ENCODE results near the gene ARHGEF3.
"Not testable (repeated sequence)": the region's sequence is repeated elsewhere in the genome, so short reads cannot be mapped to it uniquely, and the experiment has no call there.

GRCh38 chr3:56692520-56693433 lies 109.0 kb downstream of the ARHGEF3 start:
- not testable (repeated sequence) for TF ChIP-seq CTCF (IDR thresholded peaks at IDR 0.05; ENCODE audit: low read depth, low read length); EZH2phosphoT487 (IDR thresholded peaks at IDR 0.05; ENCODE audit: low read depth)

Data from OCI-LY3 (cell line).